ENCODE measurements around the gene LYZL4. TPM values are rescaled to one million over a fixed set of nuclear protein-coding genes. Genes with fewer than 3 reads are reported as not detected.

Gene LYZL4
- not detected for polyA plus RNA-seq (ENCODE audit: insufficient read length in 10 of 10)
- long read RNA-seq, donor 1 = 0 reads
- long read RNA-seq, donor 2 = 0 reads
- long read RNA-seq, donor 3 = 0 reads
- long read RNA-seq, donor 4 = 0 reads
- long read RNA-seq, donor 5 = 0 reads
- long read RNA-seq, donor 6 = 0 reads
- long read RNA-seq, donor 7 = 0 reads
- long read RNA-seq, donor 8 = 0 reads
- long read RNA-seq, donor 9 = 0 reads

GRCh38 chr3:42410370-42411131 is at the start of gene LYZL4:
Gene LYZL4, minus strand, starts transcription at chr3:42410610. Its CDS starts 3,359 bp downstream, at chr3:42407251.
- DNase-seq = peak in 2 of 3 donors; percentile 37 to 59

GRCh38 chr3:42459151-42459550 is 48.7 kb upstream of the LYZL4 start:
- DNase-seq = no peak

GRCh38 chr3:42456211-42456610 is 45.8 kb upstream of the LYZL4 start:
- DNase-seq = no peak

- DNase-seq = no peak
Measured at GRCh38 chr3:42451546-42452230, 41.3 kb upstream of the LYZL4 start.

GRCh38 chr3:42451116-42451515 is 40.7 kb upstream of the LYZL4 start:
- no peak for DNase-seq

GRCh38 chr3:42450567-42450966 is 40.2 kb upstream of the LYZL4 start:
- no peak for DNase-seq

- no peak for DNase-seq
Measured at GRCh38 chr3:42447481-42447880, 37.1 kb upstream of the LYZL4 start.

GRCh38 chr3:42446111-42447050 is 36.0 kb upstream of the LYZL4 start:
- DNase-seq = no peak

GRCh38 chr3:42443819-42444436 is 33.5 kb upstream of the LYZL4 start:
- peak; percentile 66 to 88 (median 83) for DNase-seq

GRCh38 chr3:42443292-42443691 is 32.9 kb upstream of the LYZL4 start:
- peak in 1 of 3 donors; percentile 32 for DNase-seq

- DNase-seq = no peak
Measured at GRCh38 chr3:42442640-42443039, 32.2 kb upstream of the LYZL4 start.

- no peak for DNase-seq
Measured at GRCh38 chr3:42441791-42442190, 31.4 kb upstream of the LYZL4 start.

- DNase-seq = no peak
Measured at GRCh38 chr3:42440924-42441323, 30.5 kb upstream of the LYZL4 start.

- DNase-seq = peak in 2 of 3 donors; percentile 10 to 59
Measured at GRCh38 chr3:42439261-42440115, 29.1 kb upstream of the LYZL4 start.

GRCh38 chr3:42438758-42439157 is 28.3 kb upstream of the LYZL4 start:
- no peak for DNase-seq

- no peak for DNase-seq
Measured at GRCh38 chr3:42438193-42438592, 27.8 kb upstream of the LYZL4 start.

- no peak for DNase-seq
Measured at GRCh38 chr3:42434777-42435380, 24.5 kb upstream of the LYZL4 start.

- DNase-seq = no peak
Measured at GRCh38 chr3:42432485-42432884, 22.1 kb upstream of the LYZL4 start.

- peak in 2 of 3 donors; percentile 58 to 82 for DNase-seq
Measured at GRCh38 chr3:42430781-42431532, 20.5 kb upstream of the LYZL4 start.
